A673 (cell line): ENCODE results near the gene INPPL1. TPM values are rescaled to one million over a fixed set of nuclear protein-coding genes. Genes with fewer than 3 reads are reported as not detected.

ENCODE experiments used
- BruUV-seq: library from RNA; stranded (reverse); fragments of 400-500 nt; replicated peaks from 2 replicates; lab custom pipeline; 2021; lab: Mats Ljungman, UMichigan
- CTCF ChIA-PET: fragments of 300-600 bp; sonication (Branson Sonifier 250); formaldehyde crosslinking; loops from one replicate; lab custom pipeline; 2022; ENCODE audit warnings: antibody characterized with exemption; lab: Charles Lee
- POLR2A ChIA-PET: fragments of 300-600 bp; sonication (Branson Sonifier 250); formaldehyde crosslinking; loops from one replicate; lab custom pipeline; 2022; ENCODE audit warnings: antibody characterized with exemption; ENCODE audit not compliant: low non-redundant PET; lab: Charles Lee
- DNase-seq: peaks from one replicate; pipeline ENCODE4 v3.0.0-alpha.2; 2015; ENCODE audit warnings: low spot score
- H3K27ac ChIP-seq: fragments of 200-600 bp; sonication (generic); 2 replicates; pipeline ENCODE4 v1.5.1; 2016; ENCODE audit warnings: mixed run types, low read depth, mild to moderate bottlenecking, mixed read lengths, antibody characterized with exemption, low read length; ENCODE audit not compliant: poor library complexity, severe bottlenecking
- H3K27me3 ChIP-seq: fragments of 200-600 bp; sonication (generic); replicated peaks from 2 replicates; pipeline ENCODE4 v1.6.1; 2017; ENCODE audit warnings: mixed run types, low read depth, mild to moderate bottlenecking, mixed read lengths, antibody characterized with exemption, low read length; ENCODE audit not compliant: insufficient read depth, poor library complexity
- H3K36me3 ChIP-seq: fragments of 200-600 bp; sonication (generic); 2 replicates; pipeline ENCODE4 v1.6.1; 2016; ENCODE audit warnings: mixed run types, mild to moderate bottlenecking, mixed read lengths, antibody characterized with exemption, low read length; ENCODE audit not compliant: insufficient read depth, poor library complexity, severe bottlenecking
- H3K4me1 ChIP-seq: fragments of 200-600 bp; sonication (generic); 2 replicates; pipeline ENCODE4 v1.6.1; 2017; ENCODE audit warnings: mixed run types, mild to moderate bottlenecking, mixed read lengths, antibody characterized with exemption, low read length; ENCODE audit not compliant: insufficient read depth, poor library complexity, severe bottlenecking
- H3K4me3 ChIP-seq: fragments of 200-600 bp; sonication (generic); 2 replicates; pipeline ENCODE4 v1.5.1; 2016; ENCODE audit warnings: low read depth, mixed run types, mild to moderate bottlenecking, mixed read lengths, low read length; ENCODE audit not compliant: poor library complexity, severe bottlenecking
- H3K9me3 ChIP-seq: fragments of 200-600 bp; sonication (generic); 2 replicates; pipeline ENCODE4 v1.6.1; 2016; ENCODE audit warnings: mixed run types, low read depth, mild to moderate bottlenecking, mixed read lengths, antibody characterized with exemption, low read length; ENCODE audit not compliant: poor library complexity, severe bottlenecking
- CTCF ChIP-seq: fragments of 300-800, 200-600 bp; sonication (generic); conservative IDR thresholded peaks from 2 replicates; pipeline ENCODE4 v1.5.1; 2017; ENCODE audit warnings: low read depth, mild to moderate bottlenecking, antibody characterized with exemption, low read length, moderate library complexity, mixed read lengths
- EZH2 ChIP-seq: fragments of 200-600 bp; sonication (generic); IDR thresholded peaks from 2 replicates; pipeline ENCODE4 v1.6.1; 2017; ENCODE audit warnings: borderline replicate concordance, low read depth, mild to moderate bottlenecking, mixed read lengths, antibody characterized with exemption, low read length; ENCODE audit not compliant: poor library complexity, severe bottlenecking
- intact Hi-C: fragments of 100-400 bp; cut with micrococcal nuclease; formaldehyde crosslinking; loops from one replicate; pipeline ENCODE4 v1.10.0; 2022; ENCODE audit not compliant: unreplicated experiment
- total RNA-seq: library from RNA; stranded (reverse); gene quantifications from 2 replicates; pipeline ENCODE4 v1.2.3, GENCODE V29; 2021

INPPL1 gene
- total RNA-seq, 1 experiment from 2014 or later: 104 TPM

GRCh38 chr11:72237112-72237931, 12.8 kb downstream of the INPPL1 start:
- Histone ChIP-seq H3K27ac (no peak overlapping the region), H3K36me3 (peaks cover 23% of the 10 kb centered on the region), H3K27me3 (peaks cover 34% of the 10 kb centered on the region), H3K4me3 (no peak overlapping the region), H3K9me3 (no peaks in the 10 kb centered on the region), H3K4me1 (no peaks in the 10 kb centered on the region)
- no peak for TF ChIP-seq EZH2
- 0 out of 2 replicates have a peak, but pooled peaks have one; percentile 9 for TF ChIP-seq CTCF
- intact Hi-C loops: loop anchor here (5.0 kb wide), 1 partner anchor 195 kb away; the partner anchor contains the start of gene CLPB
- ChIA-PET CTCF (interaction anchor here (0.5 to 1.4 kb wide), 3 partner anchors 14 to 212 kb away, joined by 3 to 6 read pairs (median 5); no protein-coding TSS in a partner anchor), POLR2A (no interaction called here)
- DNase-seq: no peak
- no TSS peak for BruUV-seq

- peaks cover 21% of the 10 kb centered on the region for H3K36me3 ChIP-seq
- no peak overlapping the region for H3K4me3 ChIP-seq
- POLR2A ChIA-PET: no interaction called here
- no peak overlapping the region for H3K27ac ChIP-seq
- H3K9me3 ChIP-seq: no peaks in the 10 kb centered on the region
- peak; percentile 80 for DNase-seq
- no peak for TF ChIP-seq EZH2
- peak; percentile 94 for TF ChIP-seq CTCF
- intact Hi-C loops: loop anchor here (5.0 kb wide), 1 partner anchor 194 kb away; the partner anchor contains the start of gene CLPB
- peaks cover 40% of the 10 kb centered on the region for H3K27me3 ChIP-seq
- no TSS peak for BruUV-seq
- CTCF ChIA-PET: interaction anchor here (0.5 to 1.4 kb wide), 3 partner anchors 18 to 213 kb away, joined by 3 to 8 read pairs (median 6); no protein-coding TSS in a partner anchor
- H3K4me1 ChIP-seq: no peaks in the 10 kb centered on the region
These were observed 13.5 kb downstream of the INPPL1 start for GRCh38 chr11:72238040-72238450.

- Histone ChIP-seq H3K4me3 (no peak overlapping the region), H3K36me3 (peaks cover 21% of the 10 kb centered on the region), H3K9me3 (no peaks in the 10 kb centered on the region), H3K27me3 (peaks cover 47% of the 10 kb centered on the region), H3K4me1 (no peaks in the 10 kb centered on the region), H3K27ac (no peak overlapping the region)
- DNase-seq: no peak
- TF ChIP-seq EZH2: no peak
- 0 out of 2 replicates have a peak, but pooled peaks have one; percentile 14 for TF ChIP-seq CTCF
- BruUV-seq: TSS peak; percentile 73
- intact Hi-C loops: loop anchor here (5.0 kb wide), 1 partner anchor 194 kb away; the partner anchor contains the start of gene CLPB
- POLR2A ChIA-PET: no interaction called here
- CTCF ChIA-PET: interaction anchor here (0.5 to 1.4 kb wide), 3 partner anchors 19 to 214 kb away, joined by 3 to 8 read pairs (median 6); no protein-coding TSS in a partner anchor
These were observed 14.1 kb downstream of the INPPL1 start for GRCh38 chr11:72238492-72239312.
